HEK293 (cell line): ENCODE data around the gene UACA.

ENCODE experiments used
- EGR2 ChIP-seq: fragments of 450-650 bp; formaldehyde crosslinking; IDR thresholded peaks from 2 replicates; pipeline ENCODE4 v1.5.1; 2016; ENCODE audit warnings: low read depth, missing biosample characterization, missing genetic modification characterization
- HOXC10 ChIP-seq: sonication (generic); formaldehyde crosslinking; IDR thresholded peaks from 2 replicates; pipeline ENCODE4 v1.8.1; 2023; ENCODE audit warnings: mild to moderate bottlenecking, missing genetic modification reagents
- KLF1 ChIP-seq: fragments of 450-650 bp; formaldehyde crosslinking; IDR thresholded peaks from 2 replicates; pipeline ENCODE4 v1.5.1; 2016; ENCODE audit warnings: missing biosample characterization, missing genetic modification characterization
- KLF16 ChIP-seq: fragments of 450-650 bp; formaldehyde crosslinking; IDR thresholded peaks from 2 replicates; pipeline ENCODE4 v1.5.1; 2017; ENCODE audit warnings: missing biosample characterization, missing genetic modification characterization
- MYNN ChIP-seq: fragments of 450-650 bp; formaldehyde crosslinking; IDR thresholded peaks from 2 replicates; pipeline ENCODE4 v1.5.1; 2016; ENCODE audit warnings: missing biosample characterization, missing genetic modification characterization, borderline replicate concordance
- OSR2 ChIP-seq: fragments of 450-650 bp; formaldehyde crosslinking; IDR thresholded peaks from 2 replicates; pipeline ENCODE4 v1.5.1; 2016; ENCODE audit warnings: missing biosample characterization, missing genetic modification characterization
- PATZ1 ChIP-seq: fragments of 450-650 bp; formaldehyde crosslinking; IDR thresholded peaks from 2 replicates; pipeline ENCODE4 v1.5.1; 2016; ENCODE audit warnings: missing biosample characterization, missing genetic modification characterization
- TRIM28 ChIP-seq: IDR thresholded peaks from 2 replicates; pipeline ENCODE4 v1.6.1; 2011; ENCODE audit warnings: low read length, control low read depth, borderline replicate concordance
- ZBTB11 ChIP-seq: fragments of 450-650 bp; formaldehyde crosslinking; conservative IDR thresholded peaks from 2 replicates; pipeline ENCODE4 v1.5.1; 2016; ENCODE audit warnings: low read depth, missing biosample characterization, missing genetic modification characterization
- ZBTB20 ChIP-seq: fragments of 450-650 bp; formaldehyde crosslinking; IDR thresholded peaks from 2 replicates; pipeline ENCODE4 v1.5.1; 2016; ENCODE audit warnings: missing biosample characterization, missing genetic modification characterization
- ZEB2 ChIP-seq: fragments of 450-650 bp; formaldehyde crosslinking; IDR thresholded peaks from 2 replicates; pipeline ENCODE4 v1.5.1; 2016; ENCODE audit warnings: missing biosample characterization, missing genetic modification characterization
- ZFHX2 ChIP-seq: fragments of 450-650 bp; formaldehyde crosslinking; conservative IDR thresholded peaks from 2 replicates; pipeline ENCODE4 v1.5.1; 2016; ENCODE audit warnings: missing biosample characterization, missing genetic modification characterization
- ZFP3 ChIP-seq: fragments of 450-650 bp; formaldehyde crosslinking; IDR thresholded peaks from 2 replicates; pipeline ENCODE4 v1.5.1; 2016; ENCODE audit warnings: low read depth, missing biosample characterization, missing genetic modification characterization
- ZNF132 ChIP-seq: fragments of 450-650 bp; formaldehyde crosslinking; IDR thresholded peaks from 2 replicates; pipeline ENCODE4 v1.5.1; 2017; ENCODE audit warnings: missing biosample characterization, missing genetic modification characterization, borderline replicate concordance
- ZNF184 ChIP-seq: fragments of 450-650 bp; IDR thresholded peaks from 2 replicates; pipeline ENCODE4 v1.5.1; 2018; ENCODE audit warnings: missing biosample characterization, mild to moderate bottlenecking, missing genetic modification characterization
- ZNF223 ChIP-seq: fragments of 450-650 bp; formaldehyde crosslinking; IDR thresholded peaks from 2 replicates; pipeline ENCODE4 v1.5.1; 2016; ENCODE audit warnings: missing biosample characterization, missing genetic modification characterization
- ZNF26 ChIP-seq: fragments of 450-650 bp; formaldehyde crosslinking; IDR thresholded peaks from 2 replicates; pipeline ENCODE4 v1.5.1; 2016; ENCODE audit warnings: missing biosample characterization, missing genetic modification characterization
- ZNF302 ChIP-seq: fragments of 450-650 bp; formaldehyde crosslinking; IDR thresholded peaks from 2 replicates; pipeline ENCODE4 v1.5.1; 2016; ENCODE audit warnings: missing biosample characterization, missing genetic modification characterization, low read depth
- ZNF37A ChIP-seq: fragments of 450-650 bp; IDR thresholded peaks from 2 replicates; pipeline ENCODE4 v1.5.1; 2018; ENCODE audit warnings: missing biosample characterization, missing genetic modification characterization
- ZNF398 ChIP-seq: fragments of 450-650 bp; formaldehyde crosslinking; IDR thresholded peaks from 2 replicates; pipeline ENCODE4 v1.5.1; 2017; ENCODE audit warnings: missing biosample characterization, missing genetic modification characterization
- ZNF513 ChIP-seq: fragments of 450-650 bp; IDR thresholded peaks from 2 replicates; pipeline ENCODE4 v1.5.1; 2018; ENCODE audit warnings: missing biosample characterization, missing genetic modification characterization
- ZNF514 ChIP-seq: fragments of 450-650 bp; formaldehyde crosslinking; IDR thresholded peaks from 2 replicates; pipeline ENCODE4 v1.5.1; 2016; ENCODE audit warnings: missing biosample characterization, missing genetic modification characterization
- ZNF549 ChIP-seq: fragments of 450-650 bp; IDR thresholded peaks from 2 replicates; pipeline ENCODE4 v1.5.1; 2018; ENCODE audit warnings: missing biosample characterization, missing genetic modification characterization, mild to moderate bottlenecking, inconsistent platforms, moderate library complexity
- ZNF558 ChIP-seq: fragments of 450-650 bp; formaldehyde crosslinking; IDR thresholded peaks from 2 replicates; pipeline ENCODE4 v1.5.1; 2016; ENCODE audit warnings: missing biosample characterization, missing genetic modification characterization
- ZNF624 ChIP-seq: fragments of 450-650 bp; formaldehyde crosslinking; IDR thresholded peaks from 2 replicates; pipeline ENCODE4 v1.5.1; 2017; ENCODE audit warnings: missing biosample characterization, missing genetic modification characterization
- ZNF639 ChIP-seq: fragments of 450-650 bp; formaldehyde crosslinking; IDR thresholded peaks from 2 replicates; pipeline ENCODE4 v1.5.1; 2016; ENCODE audit warnings: missing biosample characterization, missing genetic modification characterization
- ZNF768 ChIP-seq: fragments of 450-650 bp; formaldehyde crosslinking; IDR thresholded peaks from 2 replicates; pipeline ENCODE4 v1.5.1; 2018; ENCODE audit warnings: missing biosample characterization, mild to moderate bottlenecking, missing genetic modification characterization
- ZNF785 ChIP-seq: fragments of 450-650 bp; formaldehyde crosslinking; IDR thresholded peaks from 2 replicates; pipeline ENCODE4 v1.5.1; 2016; ENCODE audit warnings: missing biosample characterization, missing genetic modification characterization
- ZNF792 ChIP-seq: fragments of 450-650 bp; formaldehyde crosslinking; IDR thresholded peaks from 2 replicates; pipeline ENCODE4 v1.5.1; 2016; ENCODE audit warnings: missing biosample characterization, missing genetic modification characterization
- ZSCAN23 ChIP-seq: fragments of 450-650 bp; formaldehyde crosslinking; IDR thresholded peaks from 2 replicates; pipeline ENCODE4 v1.5.1; 2016; ENCODE audit warnings: missing biosample characterization, missing genetic modification characterization

The UACA gene

GRCh38 chr15:70741677-70742293 is 21.6 kb downstream of the UACA start (continued):
- TF ChIP-seq ZNF184 (tag by site-specific recombination) (peak; percentile 74; the same call in 1 of the 2 replicates), HOXC10 (no peak), ZNF302 (no peak), KLF16 (tag by site-specific recombination) (no peak), ZNF398 (tag by site-specific recombination) (peak; percentile 32; the same call in 1 of the 2 replicates), PATZ1 (no peak), ZNF792 (tag by site-specific recombination) (no peak), TRIM28 (no peak), ZFP3 (tag by site-specific recombination) (no peak), ZNF26 (no peak), ZBTB11 (no peak), OSR2 (tag by site-specific recombination) (peak; percentile 54; the same call in 1 of the 2 replicates), ZNF785 (tag by site-specific recombination) (no peak), ZNF549 (no peak), ZNF132 (tag by site-specific recombination) (no peak), ZNF558 (tag by site-specific recombination) (peak; percentile 57; the same call in 1 of the 2 replicates), ZSCAN23 (tag by site-specific recombination) (peak; percentile 73; the same call in 1 of the 2 replicates), ZFHX2 (tag by site-specific recombination) (no peak), ZBTB20 (tag by site-specific recombination) (no peak), ZNF639 (tag by site-specific recombination) (peak; percentile 42; the same call in 1 of the 2 replicates), ZNF223 (tag by site-specific recombination) (no peak), ZNF514 (tag by site-specific recombination) (no peak), EGR2 (tag by site-specific recombination) (no peak), MYNN (tag by site-specific recombination) (no peak), KLF1 (tag by site-specific recombination) (peak; percentile 82), ZNF513 (tag by site-specific recombination) (0 out of 2 replicates have a peak, but pooled peaks have one; percentile 21), ZEB2 (tag by site-specific recombination) (peak; percentile 87), ZNF768 (tag by site-specific recombination) (no peak), ZNF624 (tag by site-specific recombination) (no peak), ZNF37A (tag by site-specific recombination) (no peak)
